Ovary (tissue), 9 donors: ENCODE measurements around the gene OR11G2. TPM values are rescaled to one million over a fixed set of nuclear protein-coding genes. Genes with fewer than 3 reads are reported as not detected.

Experiments
- DNase-seq, 5 donors: peaks; one replicate each; pipeline ENCODE4 v3.0.0-alpha.2; 2019 to 2020
- H3K27ac ChIP-seq, 2 donors: fragments of 200-600 bp; one replicate each; pipeline versions ENCODE4 v1.5.1 to v1.8.0; 2019 to 2022
- H3K27me3 ChIP-seq: fragments of 200-600 bp; one replicate; pipeline ENCODE4 v1.8.0; 2022
- H3K36me3 ChIP-seq: fragments of 200-600 bp; sonication (generic); one replicate; pipeline ENCODE4 v1.5.1; 2019
- H3K4me1 ChIP-seq: one replicate; pipeline ENCODE4 v1.8.1; 2013; ENCODE audit warnings: mild to moderate bottlenecking, moderate library complexity; ENCODE audit not compliant: insufficient read depth
- H3K4me3 ChIP-seq: fragments of 200-600 bp; sonication (generic); one replicate; pipeline ENCODE4 v1.5.1; 2017
- H3K9me3 ChIP-seq, 2 donors: fragments of 200-600 bp in 1 of 2; sonication (generic) in 1 of 2; one replicate each; pipeline versions ENCODE4 v1.5.1 to v1.8.1; 2013 to 2019; ENCODE audit warnings: mild to moderate bottlenecking in 1 of 2, moderate library complexity in 1 of 2
- CTCF ChIP-seq, 3 donors: fragments of 450-650 bp in 2 of 3; fragments of 200-600 bp in 1 of 3; IDR thresholded peaks; one replicate each; pipeline versions ENCODE4 v1.5.1 to v1.8.0; 2016 to 2022; ENCODE audit warnings: antibody characterized with exemption in 3 of 3, mild to moderate bottlenecking in 1 of 3
- EP300 ChIP-seq: sonication (generic); formaldehyde crosslinking; IDR thresholded peaks from one replicate; pipeline ENCODE4 v1.6.1; 2017; ENCODE audit warnings: antibody characterized with exemption
- POLR2A ChIP-seq: fragments of 450-650 bp; IDR thresholded peaks from one replicate; pipeline ENCODE4 v1.6.1; 2017; ENCODE audit warnings: antibody characterized with exemption, mild to moderate bottlenecking, moderate library complexity
- WGBS, 3 donors: extraction: QIAGEN DNeasy Blood & Tissue Kit in 1 of 3; methylation state at CpG; one replicate each; pipeline versions ENCODE4 v1.1.5 to v1.1.7; 2013 to 2017; 5-methylcytosine and 5-hydroxymethylcytosine counted together
- intact Hi-C, 4 donors: fragments of 100-400 bp; cut with DNase I; formaldehyde crosslinking; loops; one replicate each; pipeline versions ENCODE4 v1.11.0 to v1.15.1; 2022 to 2023
- polyA plus RNA-seq, 2 donors: library from polyadenylated mRNA; stranded (reverse); fragments of 200-250 nt in 1 of 2; fragments of 350-450 nt in 1 of 2; fragmentation: Illumina TruSeq in 1 of 2; extraction: RNeasy Lipid Tissue Mini Kit (QIAGEN cat#74804) in 1 of 2; gene quantifications; one replicate each; pipeline ENCODE4 v1.2.3, GENCODE V29; 2013 to 2014
- small RNA-seq: library from RNA; depleted of rRNA; stranded (forward); fragments of <200 nt; gene quantifications from one replicate; pipeline ENCODE3, GENCODE V24; 2016
- total RNA-seq, 7 donors: library from RNA; depleted of rRNA in 2 of 7; stranded (reverse); fragments of >200 nt in 2 of 7; fragmentation: NEBNext Ultra II Directional in 3 of 7; extraction: Animal tissue kit (Norgen Biotek cat#: 25700) in 3 of 7; gene quantifications; one replicate each; pipeline versions ENCODE4 v1.1.0 to v1.2.4, GENCODE V29; 2016 to 2023
- donor health status: DM: no; HTN: no; CAD: no; lungs with moderate emphysema.
- donor health status: DM: no; HTN: no; CAD: no.
- donor health status: Bipolar disorder and iron deficiency.
- donor health status: DM: yes; HTN: yes; CAD: no.
- donor health status: DM: no; HTN: no; CAD: no.
- donor health status: DM: yes; HTN: yes; CAD: no.

The OR11G2 gene
- total and polyA plus RNA-seq, 9 donors = not detected

GRCh38 chr14:20247646-20248246 is 57.0 kb downstream of the OR11G2 start:
- 64 to 67% (median 66%) methylated on average over 3 of the region's 3 CpGs for WGBS, 3 donors
- H3K9me3 ChIP-seq = no peaks in the 10 kb centered on the region
- no peak overlapping the region for H3K4me3 ChIP-seq
- no peaks in the 10 kb centered on the region for H3K27me3 ChIP-seq
- H3K36me3 ChIP-seq = no peaks in the 10 kb centered on the region
- TF ChIP-seq POLR2A (no peak), CTCF (IDR thresholded peaks at IDR 0.05) (no peak), EP300 (no peak)
- H3K4me1 ChIP-seq = no peaks in the 10 kb centered on the region
- DNase-seq = no peak
- intact Hi-C loops = no loop called here
- H3K27ac ChIP-seq = no peak overlapping the region

Small RNAs within 50 kb of the gene (small RNA-seq; reads per million reads assigned to genes)
- not detected for gene GTF2IP22

Other genes with a start within 250 kb of the OR11G2 start
- not detected for gene OR4K15, start 215.3 kb upstream of the OR11G2 start, total RNA-seq
- not detected for gene OR4K15, start 215.3 kb upstream of the OR11G2 start, polyA plus RNA-seq
- not detected for gene OR4Q2, start 188.7 kb upstream of the OR11G2 start, total RNA-seq
- gene OR4Q2, start 188.7 kb upstream of the OR11G2 start, polyA plus RNA-seq = not detected
- not detected for gene OR4K14, start 171.6 kb upstream of the OR11G2 start, total RNA-seq
- not detected for gene OR4K14, start 171.6 kb upstream of the OR11G2 start, polyA plus RNA-seq
- not detected for gene OR4K13, start 154.9 kb upstream of the OR11G2 start, total RNA-seq
- gene OR4K13, start 154.9 kb upstream of the OR11G2 start, polyA plus RNA-seq = not detected
- not detected for gene OR4L1, start 130.9 kb upstream of the OR11G2 start, total RNA-seq
- not detected for gene OR4L1, start 130.9 kb upstream of the OR11G2 start, polyA plus RNA-seq
- not detected for gene OR4K17, start 80.2 kb upstream of the OR11G2 start, total RNA-seq
- not detected for gene OR4K17, start 80.2 kb upstream of the OR11G2 start, polyA plus RNA-seq
- gene OR4N5, start 52.1 kb upstream of the OR11G2 start, total RNA-seq = not detected
- not detected for gene OR4N5, start 52.1 kb upstream of the OR11G2 start, polyA plus RNA-seq
- gene OR11H6, start 32.8 kb downstream of the OR11G2 start, total RNA-seq = not detected
- not detected for gene OR11H6, start 32.8 kb downstream of the OR11G2 start, polyA plus RNA-seq
- not detected for gene OR11H7, start 38.1 kb downstream of the OR11G2 start, total RNA-seq
- gene OR11H7, start 38.1 kb downstream of the OR11G2 start, polyA plus RNA-seq = not detected
- gene OR11H4, start 48.4 kb downstream of the OR11G2 start, total RNA-seq = not detected
- gene OR11H4, start 48.4 kb downstream of the OR11G2 start, polyA plus RNA-seq = not detected
- 10 to 100 TPM in 6 of 7 donors, 1 to 10 TPM in 1; 9.4 to 22.0 (median 17.1) TPM for gene TTC5, start 115.1 kb downstream of the OR11G2 start, total RNA-seq
- gene TTC5, start 115.1 kb downstream of the OR11G2 start, polyA plus RNA-seq = 10 to 100 TPM in 1 of 2 donors, 1 to 10 TPM in 1; 7.9 to 14.2 TPM
- 100 to 1,000 TPM in 2 of 7 donors, 10 to 100 TPM in 5; 57.1 to 140 (median 85.6) TPM for gene CCNB1IP1, start 142.4 kb downstream of the OR11G2 start, total RNA-seq
- gene CCNB1IP1, start 142.4 kb downstream of the OR11G2 start, polyA plus RNA-seq = 100 to 1,000 TPM; 104 to 150 TPM
- 10 to 100 TPM in 5 of 7 donors, 1 to 10 TPM in 2; 7.1 to 25.6 (median 22.8) TPM for gene PARP2, start 152.7 kb downstream of the OR11G2 start, total RNA-seq
- 10 to 100 TPM; 16.5 to 38.7 TPM for gene PARP2, start 152.7 kb downstream of the OR11G2 start, polyA plus RNA-seq
- gene TEP1, start 222.6 kb downstream of the OR11G2 start, total RNA-seq = 10 to 100 TPM in 6 of 7 donors, 1 to 10 TPM in 1; 8.2 to 24.0 (median 18.2) TPM
- 10 to 100 TPM in 1 of 2 donors, 1 to 10 TPM in 1; 8.5 to 29.1 TPM for gene TEP1, start 222.6 kb downstream of the OR11G2 start, polyA plus RNA-seq
- gene KLHL33, start 245.3 kb downstream of the OR11G2 start, total RNA-seq = 1 to 10 TPM in 2 of 7 donors, under 1 TPM in 5; under 0.01 to 1.2 (median 0.72) TPM
- 1 to 10 TPM in 1 of 2 donors, under 1 TPM in 1; 0.73 to 1.1 TPM for gene KLHL33, start 245.3 kb downstream of the OR11G2 start, polyA plus RNA-seq